Posterior cingulate gyrus (tissue), 11 donors: ENCODE data around the gene DPF1.

Experiments
- DNase-seq, 10 donors: peaks; one replicate each; pipeline versions ENCODE4 v3.0.0 to v3.0.0-alpha.2; 2020 to 2021; ENCODE audit warnings: mixed read lengths in 3 of 10
- intact Hi-C: fragments of 100-400 bp; cut with DNase I; formaldehyde crosslinking; loops from one replicate; pipeline ENCODE4 v1.15.1; 2023

The DPF1 gene

DNA sequence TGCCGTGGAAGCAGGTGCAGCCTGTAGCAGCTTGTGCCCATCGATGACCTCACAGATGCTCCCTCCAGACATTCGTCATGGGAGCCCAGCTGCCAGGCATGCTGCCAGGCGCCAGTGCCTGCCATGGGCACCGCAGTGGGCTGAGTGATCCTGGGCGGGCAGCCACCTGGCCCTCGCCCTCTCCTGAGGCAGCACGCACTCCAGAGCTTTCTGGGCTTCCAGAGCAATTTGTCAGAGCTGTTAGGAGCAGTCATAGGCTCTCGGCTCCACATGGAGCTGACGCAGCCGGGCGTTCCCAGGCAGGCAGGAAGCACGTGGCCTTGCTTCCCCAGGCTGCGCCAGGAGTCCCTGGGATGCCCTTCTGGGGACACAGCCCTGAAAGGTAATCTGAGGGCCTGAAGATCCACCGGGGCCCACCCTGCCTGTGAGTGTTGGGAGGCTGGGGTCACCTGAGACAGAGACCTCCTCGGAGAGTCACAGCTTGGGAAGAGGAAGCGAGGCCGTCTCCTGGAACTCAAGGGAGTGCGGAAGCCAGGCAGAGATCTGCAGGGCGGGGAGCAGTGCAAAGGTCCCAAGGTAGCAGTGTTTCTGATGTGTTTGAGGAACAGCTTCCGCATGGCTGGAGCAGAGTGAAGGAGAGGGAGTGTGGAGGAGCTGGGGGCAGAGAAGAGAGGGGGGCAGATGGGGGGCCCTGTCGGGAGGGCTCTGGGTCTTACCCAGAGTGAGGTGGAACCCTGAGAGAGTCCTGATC lies 50.6 kb downstream of the DPF1 start:
- peak; percentile 76 to 98 (median 90) for DNase-seq
- intact Hi-C loops, result no loop called here

DNA sequence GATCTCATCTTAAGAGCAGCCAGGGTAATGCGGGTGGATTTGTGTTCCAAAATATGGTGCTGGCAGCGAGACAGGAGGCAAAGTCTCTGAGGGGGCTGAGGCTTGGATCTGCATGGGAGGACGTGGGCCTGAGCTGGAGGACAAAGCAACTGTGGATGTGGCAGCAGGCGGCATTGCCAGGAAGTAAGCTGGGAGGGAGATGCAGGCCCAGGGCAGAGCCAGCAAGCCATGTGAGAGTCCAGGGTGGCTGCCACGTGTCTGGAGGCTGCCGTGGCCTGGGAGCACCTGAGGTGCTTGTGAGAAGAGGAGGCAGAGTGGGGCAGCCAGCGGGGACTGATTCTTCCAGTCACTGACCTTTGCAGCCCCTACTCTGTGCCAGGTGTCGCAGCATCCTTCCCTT lies 52.0 kb downstream of the DPF1 start:
- intact Hi-C loops, result no loop called here
- peak; percentile 30 to 94 (median 62) for DNase-seq

DNA sequence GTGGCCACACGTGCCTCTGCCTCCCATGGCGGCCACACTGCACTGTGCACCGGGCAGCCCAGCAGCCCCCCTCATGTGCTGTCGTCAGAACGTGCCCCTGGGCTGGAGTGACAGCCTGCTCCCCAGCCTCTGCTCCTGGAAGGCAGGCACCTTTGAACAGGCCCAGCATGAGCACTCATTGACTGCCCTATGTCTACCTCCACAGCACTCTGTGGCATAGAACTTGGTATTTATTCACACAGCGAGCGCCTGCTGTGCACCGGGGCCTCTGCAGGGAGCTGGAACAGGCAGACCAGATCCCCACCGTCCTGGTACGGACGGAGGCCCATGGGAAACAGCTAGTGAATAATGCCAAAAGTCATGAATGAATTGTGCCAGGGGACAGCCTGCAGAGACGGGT lies 53.7 kb downstream of the DPF1 start:
- peak in 1 of 10 donors; percentile 35 for DNase-seq
- intact Hi-C loops, result no loop called here

DNA sequence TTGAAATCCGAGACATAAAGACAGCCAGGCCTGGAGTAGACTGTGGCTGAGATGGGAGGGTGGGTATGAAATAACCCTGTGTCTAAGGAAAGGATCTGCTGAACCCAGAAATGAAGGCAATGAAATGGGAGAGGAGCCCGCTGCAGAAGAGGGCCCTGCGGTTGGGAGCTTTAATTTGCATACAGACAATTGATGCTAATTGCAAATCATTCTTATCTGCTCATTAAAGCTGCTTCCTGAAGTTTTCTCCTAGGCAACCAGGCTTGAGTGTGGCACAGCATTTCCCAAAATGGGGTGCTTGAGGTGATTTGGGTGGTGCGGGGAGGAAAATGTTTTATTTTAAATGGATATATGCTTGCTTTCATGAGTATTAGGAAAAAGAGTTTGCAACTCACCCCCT lies 55.4 kb downstream of the DPF1 start:
- DNase-seq, result no peak
- intact Hi-C loops, result no loop called here

DNA sequence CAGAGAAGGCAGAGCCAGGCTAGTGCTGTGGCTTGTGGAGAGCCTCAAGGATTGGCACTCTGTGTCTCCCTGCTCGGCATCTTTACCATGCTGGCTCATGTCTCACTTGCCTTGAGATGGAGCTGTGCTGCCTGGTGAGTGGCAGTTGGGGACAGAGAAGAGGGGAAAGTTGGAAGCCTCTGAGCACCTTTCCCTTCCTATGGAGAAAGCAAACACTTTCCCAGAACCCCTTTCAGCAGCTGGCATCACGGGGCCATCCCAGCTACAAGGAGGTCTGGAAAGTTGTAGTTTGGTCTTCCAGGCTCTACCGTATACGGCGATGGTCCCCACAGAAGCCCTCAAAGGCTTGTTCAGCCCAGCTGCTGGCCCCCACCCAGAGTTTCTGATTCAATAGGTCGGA lies 58.7 kb downstream of the DPF1 start:
- DNase-seq, result no peak
- intact Hi-C loops, result no loop called here

DNA sequence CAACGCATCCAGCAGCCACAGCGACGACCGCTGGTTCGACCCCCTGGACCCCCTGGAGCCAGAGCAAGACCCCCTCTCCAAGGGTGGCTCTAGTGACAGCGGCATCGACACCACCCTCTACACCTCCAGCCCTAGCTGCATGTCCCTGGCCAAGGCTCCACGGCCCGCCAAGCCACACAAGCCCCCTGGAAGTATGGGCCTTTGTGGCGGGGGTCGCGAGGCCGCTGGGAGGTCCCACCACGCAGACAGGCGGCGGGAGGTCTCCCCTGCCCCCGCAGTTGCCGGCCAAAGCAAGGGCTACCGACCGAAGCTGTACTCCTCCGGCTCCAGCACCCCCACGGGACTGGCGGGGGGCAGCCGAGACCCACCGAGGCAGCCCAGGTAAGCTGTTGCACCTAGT lies 59.5 kb downstream of the DPF1 start:
- intact Hi-C loops, result no loop called here

DNA sequence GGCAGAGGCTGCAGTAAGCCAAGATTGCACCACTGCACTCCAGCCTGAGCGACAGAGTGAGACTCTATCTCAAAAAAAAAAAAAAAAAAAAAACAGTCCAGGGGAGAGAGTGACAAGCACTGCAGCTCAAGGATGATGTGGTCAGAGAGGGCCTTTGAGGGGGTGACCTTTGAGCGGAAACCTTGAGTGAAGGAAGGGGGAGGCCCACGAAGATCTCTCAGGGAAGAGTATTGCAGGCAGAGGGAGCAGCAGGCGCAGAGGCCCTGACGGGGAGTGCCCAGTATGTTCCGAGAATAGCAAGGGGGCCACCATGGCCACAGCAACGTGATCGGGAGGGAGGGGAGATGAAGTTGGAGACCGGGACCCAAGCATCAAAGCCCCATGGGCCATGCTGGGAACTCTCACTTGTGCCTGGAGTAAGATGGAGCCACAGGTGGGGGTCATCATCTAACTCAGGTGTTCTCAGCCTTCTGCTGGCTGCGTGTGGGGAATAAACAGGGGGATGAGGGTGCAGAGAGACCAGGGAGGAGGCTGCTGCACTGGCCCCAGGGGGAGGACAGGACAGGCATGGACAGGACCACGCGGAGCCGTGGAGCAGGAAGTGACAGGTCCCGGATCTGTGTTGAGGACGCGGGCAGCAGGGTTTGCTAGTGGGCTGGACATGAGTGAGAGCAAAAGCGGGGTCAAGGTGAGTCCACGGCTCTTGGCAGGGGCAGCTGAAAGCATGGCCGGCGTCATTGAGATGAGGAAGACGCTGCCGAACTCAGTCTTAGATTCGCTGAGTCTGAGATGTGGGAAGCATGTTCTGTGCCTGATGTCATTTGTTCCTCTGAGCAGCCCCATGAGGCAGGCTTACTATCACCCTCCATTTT lies 60.4 kb downstream of the DPF1 start:
- intact Hi-C loops, result no loop called here
- no peak for DNase-seq

More for the DNA sequence above, 59.5 kb downstream of the DPF1 start:
- DNase-seq, result no peak

DNA sequence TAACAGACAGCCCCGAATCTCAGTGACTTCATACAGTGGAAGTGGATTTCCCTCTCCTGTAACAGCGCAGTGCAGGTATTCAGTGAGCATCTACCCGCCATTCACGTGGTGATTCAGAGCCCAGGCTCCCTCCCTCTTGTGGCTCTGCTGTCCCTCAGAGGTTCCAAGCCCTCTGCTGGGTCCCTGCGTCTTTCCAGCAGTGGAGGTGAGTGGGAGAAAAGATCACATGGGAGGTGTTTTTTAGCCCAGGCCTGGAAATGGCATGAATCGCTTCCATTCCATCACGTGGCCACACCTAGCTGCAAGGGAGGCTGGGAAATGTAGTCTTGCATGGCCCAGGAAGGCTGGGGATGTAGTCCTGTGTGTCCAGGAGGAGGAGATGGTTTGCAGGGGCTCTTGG lies 61.4 kb downstream of the DPF1 start:
- DNase-seq, result no peak
- intact Hi-C loops, result no loop called here

DNA sequence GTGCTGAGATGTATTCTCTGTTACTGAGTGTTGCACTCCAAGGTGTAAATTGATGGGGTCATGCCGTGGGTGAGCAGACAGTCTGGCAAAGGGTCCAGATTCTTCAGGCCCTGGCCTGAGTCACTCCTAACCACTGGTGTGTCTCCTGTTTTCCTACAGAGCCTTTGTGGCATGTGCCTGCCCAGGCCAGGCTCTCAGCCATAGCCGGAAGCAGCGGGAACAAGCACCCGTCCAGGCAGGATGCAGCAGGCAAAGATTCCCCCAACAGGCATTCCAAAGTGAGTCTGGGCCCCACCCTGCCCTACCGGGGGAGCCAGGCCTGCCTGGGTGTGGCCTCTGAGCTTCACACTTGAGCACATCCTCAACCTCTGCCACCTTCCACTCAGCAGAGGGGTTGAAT lies 61.9 kb downstream of the DPF1 start:
- intact Hi-C loops, result no loop called here
- DNase-seq, result no peak
